ENCODE measurements around the gene CARMIL3.

The CARMIL3 gene

DNA sequence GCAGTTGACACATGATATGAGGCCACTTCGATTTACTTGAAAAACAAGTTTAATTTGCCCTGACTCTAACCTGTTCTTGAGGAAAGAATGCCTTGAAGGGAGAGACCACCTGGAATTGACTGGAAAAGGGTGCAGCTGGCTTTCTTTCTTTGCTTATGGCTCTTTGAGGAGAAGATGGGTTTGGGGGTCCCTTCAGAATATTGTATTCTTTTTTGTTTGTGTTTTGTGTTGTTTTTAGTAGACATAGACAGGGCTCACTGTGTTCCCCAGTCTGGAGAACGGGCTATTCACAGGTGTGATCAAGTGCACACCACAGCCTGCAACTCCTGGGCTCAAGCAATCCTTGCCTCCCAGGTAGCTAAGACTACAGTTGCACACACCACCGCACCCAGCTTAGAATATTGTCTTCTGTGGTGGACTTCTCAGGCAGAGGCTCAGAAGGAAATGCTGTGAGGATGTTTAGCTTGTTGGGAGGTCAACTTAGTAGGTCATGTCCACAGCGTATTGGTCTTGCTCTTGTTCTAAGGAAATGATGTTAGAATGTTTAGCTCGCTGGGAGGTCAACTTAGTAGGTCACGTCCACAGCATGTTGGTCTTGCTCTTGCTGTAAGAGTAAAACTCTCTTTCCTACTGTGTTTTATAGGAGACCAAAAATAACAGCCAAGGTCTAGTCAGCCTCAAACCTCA lies 64.5 kb downstream of the CARMIL3 start:
- DNase-seq = no peak

DNA sequence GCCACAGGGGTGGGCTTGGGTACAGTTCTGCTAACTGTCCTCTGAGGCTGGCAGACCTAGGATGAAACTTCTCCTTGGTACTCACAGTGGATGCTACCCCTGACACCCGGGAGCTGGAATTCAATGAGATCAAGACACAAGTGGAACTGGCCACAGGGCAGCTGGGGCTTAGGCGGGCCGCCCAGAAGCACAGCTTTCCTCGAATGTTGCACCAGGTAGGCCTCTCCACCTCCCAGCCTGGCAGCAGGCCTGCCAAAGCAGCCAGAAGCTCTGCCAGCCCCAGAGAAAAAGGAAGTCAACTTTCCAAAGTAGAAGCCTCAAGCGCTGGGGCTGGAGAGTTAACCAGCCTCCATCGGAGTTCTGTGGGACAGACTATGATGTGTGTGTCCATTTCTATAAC lies 65.4 kb downstream of the CARMIL3 start:
- no peak for DNase-seq
